Right ventricle myocardium superior (tissue), 1 donor: ENCODE data around the gene MLYCD. TPM values are rescaled to one million over a fixed set of nuclear protein-coding genes. Genes with fewer than 3 reads are reported as not detected.

Source experiments
- ATAC-seq: fragments of 200-7000 bp; cut with Tn5 transposase; one replicate; pipeline ENCODE4 v1.9.1; 2020; ENCODE audit warnings: mild to moderate bottlenecking; ENCODE audit not compliant: poor library complexity
- DNase-seq: peaks from one replicate; pipeline ENCODE4 v3.0.0-alpha.2; 2020
- intact Hi-C: fragments of 100-400 bp; cut with DNase I; formaldehyde crosslinking; loops from one replicate; pipeline ENCODE4 v1.11.2; 2022
- total RNA-seq: library from RNA; stranded (reverse); fragmentation: NEBNext Ultra II Directional; extraction: Animal tissue kit (Norgen Biotek cat#: 25700); gene quantifications from one replicate; pipeline ENCODE4 v1.2.1, GENCODE V29; 2021
- donor health status: DM: no; HTN: yes; CAD: no; lungs with severe emphysema.

MLYCD gene
- total RNA-seq, 1 donor from 2014 or later, result 49.3 TPM

DNA sequence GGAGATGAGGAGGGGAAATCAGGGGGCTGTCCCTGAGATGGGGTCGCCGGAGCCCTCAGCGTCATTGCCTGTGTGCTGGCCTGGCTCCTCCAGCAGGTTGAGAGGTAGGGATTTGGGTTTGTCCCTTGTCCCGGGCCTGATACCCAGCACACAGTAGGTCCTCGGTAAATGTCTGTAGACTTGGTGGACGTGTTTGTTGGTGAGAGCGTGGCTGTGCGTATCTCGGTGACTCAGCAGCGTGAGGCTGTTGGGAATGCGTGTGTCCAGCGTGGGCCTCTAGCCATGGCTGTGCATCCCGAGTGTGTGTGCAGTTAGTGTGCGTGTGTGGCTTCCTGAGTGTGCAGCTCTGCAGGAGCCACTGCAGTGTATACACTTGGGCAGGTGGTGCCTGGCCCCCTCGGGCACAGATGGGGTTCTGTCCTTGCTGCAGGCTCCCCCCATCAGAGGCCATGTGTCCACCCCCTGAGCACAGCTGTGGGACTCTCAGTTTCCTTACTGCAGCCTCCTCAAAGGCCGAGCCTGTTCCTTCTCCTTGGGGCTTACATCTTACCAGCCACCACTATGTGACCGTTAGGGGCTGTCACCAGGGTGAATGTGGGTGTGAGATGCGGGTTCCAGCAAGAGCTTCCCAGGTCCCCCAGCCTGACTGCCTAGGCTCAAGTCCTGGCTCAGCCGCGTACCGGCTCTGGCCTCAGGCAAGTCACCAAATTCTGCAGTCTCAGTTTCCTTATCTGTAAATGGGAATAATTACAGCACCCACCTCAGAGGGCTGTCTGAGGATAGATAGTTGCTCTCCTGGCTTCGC lies 74.9 kb downstream of the MLYCD start:
- DNase-seq (no peak), ATAC-seq (no peak)
- intact Hi-C loops, result no loop called here

DNA sequence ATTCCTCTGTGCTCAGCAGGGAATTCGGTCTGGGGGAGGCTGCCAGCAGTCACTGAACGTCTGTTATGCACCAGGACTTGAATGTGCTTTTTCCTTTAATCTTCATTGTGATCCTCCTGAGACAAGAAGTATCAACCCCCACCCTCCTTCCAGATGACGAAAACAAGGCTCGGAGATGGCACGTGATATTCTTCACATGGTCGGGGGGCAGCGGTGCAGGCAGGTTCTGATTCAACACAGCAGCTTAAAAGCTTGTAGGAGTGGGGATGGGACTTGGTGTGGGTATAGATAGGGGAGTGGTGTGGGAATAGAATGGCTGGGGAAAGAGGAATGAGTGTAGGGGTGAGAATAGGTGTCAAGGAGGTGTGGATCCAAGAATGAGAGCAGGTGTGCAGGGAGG lies 75.6 kb downstream of the MLYCD start:
- DNase-seq (no peak), ATAC-seq (no peak)
- intact Hi-C loops, result no loop called here

DNA sequence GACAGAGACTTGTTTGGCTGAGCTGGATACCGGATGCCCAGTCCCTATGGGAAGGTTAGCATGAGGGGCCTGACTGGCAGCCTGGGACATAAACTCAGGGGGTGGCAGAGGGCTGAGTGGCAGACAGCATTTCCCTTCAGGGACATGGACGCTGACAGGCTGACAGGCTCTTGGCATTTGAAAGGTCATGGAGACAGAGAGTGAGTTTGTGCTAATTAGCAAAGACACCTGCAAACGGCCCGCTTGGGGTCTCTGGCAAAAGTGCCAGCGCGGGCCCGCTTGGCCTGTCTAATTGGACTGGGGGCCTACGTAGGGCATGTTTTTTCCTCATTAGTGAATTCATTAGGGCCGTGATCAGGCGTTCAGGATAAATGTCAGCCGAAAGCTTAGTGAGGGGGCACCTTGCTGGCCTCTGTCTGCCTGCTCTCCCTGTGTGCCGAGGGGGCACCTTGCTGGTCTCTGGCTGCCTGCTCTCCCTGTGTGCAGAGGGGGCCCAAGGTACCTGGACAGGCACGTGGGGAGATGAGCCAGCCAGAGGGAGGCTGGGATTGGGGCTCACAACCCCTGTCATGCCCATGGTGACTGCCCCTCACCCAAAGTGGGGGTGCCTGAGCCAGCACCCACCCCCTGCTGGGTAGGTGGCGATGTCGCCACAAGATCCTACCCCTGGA lies 76.8 kb downstream of the MLYCD start:
- ATAC-seq (no peak), DNase-seq (peak; percentile 4)

More for the DNA sequence above, 76.8 kb downstream of the MLYCD start:
- intact Hi-C loops, result no loop called here

Other genes starting within 250 kb of the MLYCD start
- gene HSBP1, start 91.1 kb upstream of the MLYCD start, total RNA-seq, result 175 TPM
- gene OSGIN1, start 54.1 kb downstream of the MLYCD start, total RNA-seq, result 7.2 TPM
- gene NECAB2, start 69.1 kb downstream of the MLYCD start, total RNA-seq, result 0.46 TPM
- gene SLC38A8, start 143.7 kb downstream of the MLYCD start, total RNA-seq, result 0.78 TPM
- 67.3 TPM for gene MBTPS1, start 217.8 kb downstream of the MLYCD start, total RNA-seq
- 22.6 TPM for gene HSDL1, start 246.1 kb downstream of the MLYCD start, total RNA-seq
- not detected for gene DNAAF1, start 246.2 kb downstream of the MLYCD start, total RNA-seq